PC-3 (cell line): ENCODE results near the gene ARHGEF35.
"Not testable (repeated sequence)": the region's sequence is repeated elsewhere in the genome, so short reads cannot be mapped to it uniquely, and the experiment has no call there.

Experiments
- CTCF ChIP-seq: fragments of 300-600 bp; sonication (generic); conservative IDR thresholded peaks from 2 replicates; pipeline ENCODE4 v1.5.1; 2017; ENCODE audit warnings: antibody characterized with exemption, low read depth, mild to moderate bottlenecking, low read length
- EZH2 ChIP-seq: fragments of 300-600 bp; sonication (generic); IDR thresholded peaks from one replicate; pipeline ENCODE4 v1.6.1; 2017; ENCODE audit warnings: antibody characterized with exemption, mild to moderate bottlenecking, low read length; ENCODE audit not compliant: unreplicated experiment
- EZH2phosphoT487 ChIP-seq: fragments of 300-600 bp; sonication (generic); IDR thresholded peaks from 2 replicates; pipeline ENCODE4 v1.6.1; 2018; ENCODE audit warnings: mild to moderate bottlenecking, antibody characterized with exemption, low read length, borderline replicate concordance

- TF ChIP-seq CTCF, EZH2phosphoT487, EZH2: not testable (repeated sequence)
Observed at GRCh38 chr7:144171594-144172350, 23.9 kb downstream of the ARHGEF35 start.
